Endothelial cell of umbilical vein (primary cell): ENCODE data around the gene CC2D2A. TPM values are rescaled to one million over a fixed set of nuclear protein-coding genes. Genes with fewer than 3 reads are reported as not detected.
"Not testable (repeated sequence)": the region's sequence is repeated elsewhere in the genome, so short reads cannot be mapped to it uniquely, and the experiment has no call there.

Experiments used
- BruUV-seq: library from RNA; stranded (reverse); fragments of 400-500 nt; replicated peaks from 2 replicates; lab custom pipeline; 2021; lab: Mats Ljungman, UMichigan
- CTCF ChIA-PET: fragments of 300-600, 350-600 bp; sonication (Branson Sonifier 250); formaldehyde crosslinking; loops from one replicate; lab custom pipeline; 2021; ENCODE audit warnings: antibody characterized with exemption, inconsistent platforms; lab: Charles Lee
- POLR2A ChIA-PET: fragments of 300-600, 350-600 bp; sonication (Branson Sonifier 250); formaldehyde crosslinking; loops from one replicate; lab custom pipeline; 2021; ENCODE audit warnings: antibody characterized with exemption, inconsistent platforms; lab: Charles Lee
- DNase-seq: peaks from one replicate; pipeline ENCODE4 v3.0.0-alpha.2; 2011; ENCODE audit warnings: low read depth, low spot score
- FAIRE-seq: peaks from 2 replicates; lab custom pipeline; 2011; peaks lifted over from hg19 to GRCh38; lab: Jason Lieb, UNC
- H2AFZ ChIP-seq: 2 replicates; pipeline ENCODE4 v1.6.0; 2012; ENCODE audit warnings: low read depth, low read length, control low read depth, inconsistent platforms
- H3K27ac ChIP-seq: 2 replicates; pipeline ENCODE4 v1.5.1; 2011; ENCODE audit warnings: low read depth, mild to moderate bottlenecking, control low read depth, low read length, moderate library complexity; ENCODE audit not compliant: insufficient read depth
- H3K27me3 ChIP-seq, 2 experiments: 2 replicates each; pipeline versions ENCODE4 v1.6.0 to v1.6.1; 2011; ENCODE audit warnings: low read length in 2 of 2, mixed read lengths in 1 of 2; ENCODE audit not compliant: control insufficient read depth in 2 of 2, insufficient read depth in 2 of 2
- H3K36me3 ChIP-seq, 2 experiments: 2 replicates in 1 of 2; 3 replicates in 1 of 2; pipeline ENCODE4 v1.5.1; 2011; ENCODE audit warnings: low read length in 2 of 2, mild to moderate bottlenecking in 1 of 2, moderate library complexity in 1 of 2; ENCODE audit not compliant: control insufficient read depth in 2 of 2, insufficient read depth in 2 of 2; ENCODE audit errors: extremely low read depth in 1 of 2
- H3K4me1 ChIP-seq: 3 replicates; pipeline ENCODE4 v1.5.1; 2011; ENCODE audit warnings: mild to moderate bottlenecking, low read length; ENCODE audit not compliant: control insufficient read depth, insufficient read depth; ENCODE audit errors: extremely low read depth
- H3K4me2 ChIP-seq: 2 replicates; pipeline ENCODE4 v1.6.1; 2011; ENCODE audit warnings: low read length, control low read depth, mixed read lengths; ENCODE audit not compliant: insufficient read depth
- H3K4me3 ChIP-seq, 3 experiments: fragments of 200-600 bp in 1 of 3; sonication (generic), shearing (Covaris generic) in 1 of 3; replicated peaks in 1 of 3; 2 replicates each; pipeline ENCODE4 v1.5.1; 2011 to 2016; ENCODE audit warnings: control low read depth in 3 of 3, low read length in 3 of 3, mild to moderate bottlenecking in 2 of 3, inconsistent platforms in 1 of 3, low read depth in 1 of 3, moderate library complexity in 1 of 3; ENCODE audit not compliant: insufficient read depth in 1 of 3
- H3K79me2 ChIP-seq: 2 replicates; pipeline ENCODE4 v1.6.0; 2012; ENCODE audit warnings: low read length, inconsistent platforms; ENCODE audit not compliant: control insufficient read depth, insufficient read depth
- H3K9ac ChIP-seq: replicated peaks from 2 replicates; pipeline ENCODE3; 2011; ENCODE audit warnings: low read length, control low read depth; ENCODE audit not compliant: insufficient read depth; ENCODE audit errors: extremely low read depth
- H3K9me1 ChIP-seq: replicated peaks from 3 replicates; pipeline ENCODE4 v1.6.0; 2011; ENCODE audit warnings: mild to moderate bottlenecking, low read length; ENCODE audit not compliant: control insufficient read depth, insufficient read depth; ENCODE audit errors: extremely low read depth
- H3K9me3 ChIP-seq: replicated peaks from 2 replicates; pipeline ENCODE4 v1.5.1; 2012; ENCODE audit warnings: low read length, inconsistent platforms; ENCODE audit not compliant: control insufficient read depth, insufficient read depth
- H4K20me1 ChIP-seq: replicated peaks from 2 replicates; pipeline ENCODE3; 2011; ENCODE audit warnings: mild to moderate bottlenecking, low read length; ENCODE audit not compliant: control insufficient read depth, insufficient read depth; ENCODE audit errors: extremely low read depth
- EZH2 ChIP-seq: IDR thresholded peaks from 2 replicates; pipeline ENCODE4 v1.6.1; 2012; ENCODE audit warnings: borderline replicate concordance, low read depth, mild to moderate bottlenecking, moderate library complexity, low read length, inconsistent platforms; ENCODE audit not compliant: severe bottlenecking
- dilution Hi-C: fragments of 300-500 bp; cut with MboI; formaldehyde crosslinking; loops from one replicate; pipeline ENCODE4 v1.15.0; 2019; ENCODE audit warnings: low sequenced_read_pairs; ENCODE audit not compliant: extremely low pct_ligation_motif_present
- intact Hi-C: fragments of 100-400 bp; cut with micrococcal nuclease; formaldehyde crosslinking; loops from one replicate; pipeline ENCODE4 v1.10.0; 2022
- polyA plus RNA-seq, 4 experiments: library from polyadenylated mRNA; depleted of rRNA in 3 of 4; stranded (reverse) in 3 of 4; unstranded in 1 of 4; fragments of >200 nt; gene quantifications; 2 replicates each; pipeline versions ENCODE4 v1.2.1 to v1.2.3, GENCODE V29; 2011 to 2012; ENCODE audit warnings: missing spikeins in 1 of 4
- total RNA-seq: library from RNA; stranded (reverse); gene quantifications from 2 replicates; pipeline ENCODE4 v1.2.3, GENCODE V29; 2021

CC2D2A gene
- total and polyA plus RNA-seq, 2 donors (not counting 3 experiments of a cell fraction or from before 2014, with no cell fraction given), result 10.2 to 22.4 TPM

- no peaks in the 10 kb centered on the region for H3K9me1 ChIP-seq
- H3K9ac ChIP-seq, result no peak overlapping the region
- H3K27me3 ChIP-seq, result no peaks in the 10 kb centered on the region
- intact Hi-C loops (no loop called here), dilution Hi-C loops (no loop called here)
- H4K20me1 ChIP-seq, result no peaks in the 10 kb centered on the region
- FAIRE-seq (no peak), DNase-seq (no peak)
- no TSS peak for BruUV-seq
- H3K79me2 ChIP-seq, result no peaks in the 10 kb centered on the region
- CTCF ChIA-PET, result interaction anchor here (1.3 kb wide), 2 partner anchors 59 to 289 kb away, joined by 3 to 5 read pairs; no protein-coding TSS in a partner anchor
- POLR2A ChIA-PET, result no interaction called here
- H3K36me3 ChIP-seq, result no peaks in the 10 kb centered on the region
- H3K27ac ChIP-seq, result no peak overlapping the region
- H3K4me1 ChIP-seq, result peaks cover 6% of the 10 kb centered on the region
- H3K4me2 ChIP-seq, result no peak overlapping the region
- H3K9me3 ChIP-seq, result no peaks in the 10 kb centered on the region
- H3K4me3 ChIP-seq, result no peak overlapping the region
- H2AFZ ChIP-seq, result no peak overlapping the region
- no peak for TF ChIP-seq EZH2
Measured at GRCh38 chr4:15516494-15516893, 46.8 kb downstream of the CC2D2A start.

DNA sequence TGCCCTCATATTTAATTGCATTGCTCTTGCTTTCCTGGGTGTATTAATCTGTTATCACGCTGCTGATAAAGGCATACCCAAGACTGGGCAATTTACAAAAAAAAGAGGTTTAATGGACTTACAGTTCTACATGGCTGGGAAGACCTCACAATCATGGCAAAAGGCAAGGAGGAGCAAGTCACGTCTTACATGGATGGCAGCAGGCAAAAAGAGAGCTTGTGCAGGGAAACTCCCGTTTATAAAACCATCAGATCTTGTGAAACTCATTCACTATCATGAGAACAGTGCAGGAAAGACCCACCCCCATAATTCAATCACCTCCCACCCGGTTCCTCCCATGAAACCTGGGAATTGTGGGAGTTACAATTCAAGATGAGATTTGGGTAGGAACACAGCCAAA is 48.0 kb downstream of the CC2D2A start:
- POLR2A ChIA-PET, H3K4me3 ChIP-seq, H3K27ac ChIP-seq, H3K9me3 ChIP-seq, H3K9ac ChIP-seq, H4K20me1 ChIP-seq, H3K9me1 ChIP-seq, DNase-seq, H3K4me1 ChIP-seq, BruUV-seq, intact Hi-C loops, H3K4me2 ChIP-seq, FAIRE-seq, H3K79me2 ChIP-seq, H2AFZ ChIP-seq, dilution Hi-C loops, H3K36me3 ChIP-seq, H3K27me3 ChIP-seq: not testable (repeated sequence)
- CTCF ChIA-PET, result interaction anchor here (0.9 kb wide), 1 partner anchor 9 kb away, joined by 4 read pairs; no protein-coding TSS in a partner anchor
